CD4-positive, CD25-positive, alpha-beta regulatory T cell (primary cell): Measurements from ENCODE around the gene MKNK1. TPM values are rescaled to one million over a fixed set of nuclear protein-coding genes. Genes with fewer than 3 reads are reported as not detected.
A peak's percentile ranks its signal among the peaks of the same experiment; 100 is the strongest.

ENCODE experiments used
- ATAC-seq, 2 donors: fragments of 150-1000 bp; cut with Tn5 transposase; one replicate each; pipeline ENCODE4 v1.10.0; 2021; ENCODE audit warnings: low read depth in 2 of 2, moderate number of reproducible peaks in 2 of 2, moderate library complexity in 1 of 2
- DNase-seq, 3 donors: peaks; one replicate each; pipeline versions ENCODE4 v3.0.0 to v3.0.0-alpha.2; 2012 to 2022; ENCODE audit warnings: mixed read lengths in 1 of 3
- H3K27ac ChIP-seq: one replicate; pipeline ENCODE4 v1.7.0; 2013; ENCODE audit warnings: mild to moderate bottlenecking, low read length; ENCODE audit not compliant: insufficient read depth, poor library complexity, severe bottlenecking
- H3K27me3 ChIP-seq: one replicate; pipeline ENCODE4 v1.7.0; 2013; ENCODE audit warnings: low read length; ENCODE audit not compliant: control insufficient read depth, insufficient read depth
- H3K36me3 ChIP-seq: one replicate; pipeline ENCODE4 v1.7.0; 2013; ENCODE audit warnings: mild to moderate bottlenecking, low read length, moderate library complexity; ENCODE audit not compliant: control insufficient read depth, insufficient read depth
- H3K4me1 ChIP-seq: 2 replicates; pipeline ENCODE4 v1.7.0; 2013; ENCODE audit warnings: mild to moderate bottlenecking, low read length; ENCODE audit not compliant: insufficient read depth, control insufficient read depth, poor library complexity, severe bottlenecking
- H3K4me3 ChIP-seq: one replicate; pipeline ENCODE4 v1.7.0; 2013; ENCODE audit warnings: low read depth, mild to moderate bottlenecking, low read length, moderate library complexity
- H3K9me3 ChIP-seq, 2 experiments: 1 replicate in 1 of 2; 2 replicates in 1 of 2; pipeline ENCODE4 v1.7.0; 2013; ENCODE audit warnings: low read length in 2 of 2, mild to moderate bottlenecking in 1 of 2, moderate library complexity in 1 of 2; ENCODE audit not compliant: control insufficient read depth in 2 of 2
- H3K27ac Mint-ChIP-seq, 3 donors: one replicate each; pipeline ENCODE4 v1.8.0; 2020 to 2022; ENCODE audit warnings: mild to moderate bottlenecking in 3 of 3, mixed read lengths in 3 of 3, moderate library complexity in 2 of 3
- H3K27me3 Mint-ChIP-seq: one replicate; pipeline ENCODE4 v1.8.0; 2022; ENCODE audit warnings: mild to moderate bottlenecking, mixed read lengths
- H3K36me3 Mint-ChIP-seq: one replicate; pipeline ENCODE4 v1.8.0; 2020; ENCODE audit warnings: mixed read lengths
- H3K4me1 Mint-ChIP-seq, 4 donors: one replicate each; pipeline ENCODE4 v1.8.0; 2020 to 2022; ENCODE audit warnings: mixed read lengths in 4 of 4, mild to moderate bottlenecking in 1 of 4
- H3K4me3 Mint-ChIP-seq, 4 donors: one replicate each; pipeline ENCODE4 v1.8.0; 2020 to 2022; ENCODE audit warnings: mild to moderate bottlenecking in 4 of 4, mixed read lengths in 4 of 4, moderate library complexity in 3 of 4
- H3K9me3 Mint-ChIP-seq, 7 donors: one replicate each; pipeline ENCODE4 v1.8.0; 2020 to 2022; ENCODE audit warnings: mixed read lengths in 7 of 7, mild to moderate bottlenecking in 3 of 7, moderate library complexity in 2 of 7
- polyA plus RNA-seq, 4 donors: library from polyadenylated mRNA; unstranded; fragments of 300-500 nt; fragmentation: Illumina TruSeq; gene quantifications; one replicate each; pipeline ENCODE4 v1.2.3, GENCODE V29; 2021
- total RNA-seq: library from RNA; stranded (reverse); gene quantifications from one replicate; pipeline ENCODE4 v1.2.3, GENCODE V29; 2022

Gene MKNK1
- total and polyA plus RNA-seq, 5 donors from 2014 or later: 15.8 to 45.0 (median 16.8) TPM

- Mint-ChIP-seq H3K4me1 (peaks cover 0 to 2% (median under 1%) of the 10 kb centered on the region in 4 donors), H3K9me3 (peaks cover 0 to 1% (median 0%) of the 10 kb centered on the region in 7 donors), H3K27me3 (peaks cover 44% of the 10 kb centered on the region), H3K4me3 (no peak overlapping the region), H3K27ac (no peak overlapping the region), H3K36me3 (no peaks in the 10 kb centered on the region)
- DNase-seq (no peak), ATAC-seq (no peak)
- no peaks in the 10 kb centered on the region for H3K4me1 ChIP-seq
- H3K27ac ChIP-seq: no peak overlapping the region
- H3K36me3 ChIP-seq: no peaks in the 10 kb centered on the region
- no peaks in the 10 kb centered on the region for H3K27me3 ChIP-seq
- H3K4me3 ChIP-seq: no peak overlapping the region
- no peaks in the 10 kb centered on the region for H3K9me3 ChIP-seq
These were observed 90.5 kb downstream of the MKNK1 start for GRCh38 chr1:46513536-46513935.

- Histone ChIP-seq H3K4me1 (no peaks in the 10 kb centered on the region), H3K9me3 (no peaks in the 10 kb centered on the region), H3K27me3 (no peaks in the 10 kb centered on the region), H3K4me3 (no peak overlapping the region), H3K36me3 (no peaks in the 10 kb centered on the region), H3K27ac (no peak overlapping the region)
- Mint-ChIP-seq H3K4me3 (peak overlapping the region in 1 of 4 donors; percentile 77), H3K36me3 (no peaks in the 10 kb centered on the region), H3K9me3 (peaks cover 0 to 1% (median 0%) of the 10 kb centered on the region in 7 donors), H3K4me1 (peaks cover 0 to 2% (median under 1%) of the 10 kb centered on the region in 4 donors), H3K27me3 (peaks cover 43% of the 10 kb centered on the region), H3K27ac (no peak overlapping the region)
- DNase-seq (no peak), ATAC-seq (no peak)
These were observed 91.3 kb downstream of the MKNK1 start for GRCh38 chr1:46512792-46513190.

- peaks cover 0 to 2% (median under 1%) of the 10 kb centered on the region in 4 donors for H3K4me1 Mint-ChIP-seq
- no peaks in the 10 kb centered on the region for H3K9me3 ChIP-seq
- H3K27me3 ChIP-seq: no peaks in the 10 kb centered on the region
- no peak overlapping the region for H3K4me3 Mint-ChIP-seq
- no peaks in the 10 kb centered on the region for H3K36me3 Mint-ChIP-seq
- no peak for ATAC-seq
- peaks cover 0 to 1% (median 0%) of the 10 kb centered on the region in 7 donors for H3K9me3 Mint-ChIP-seq
- H3K27ac ChIP-seq: no peak overlapping the region
- no peak for DNase-seq
- no peaks in the 10 kb centered on the region for H3K36me3 ChIP-seq
- no peak overlapping the region for H3K4me3 ChIP-seq
- H3K27ac Mint-ChIP-seq: no peak overlapping the region
- no peaks in the 10 kb centered on the region for H3K4me1 ChIP-seq
- peaks cover 38% of the 10 kb centered on the region for H3K27me3 Mint-ChIP-seq
These were observed 91.8 kb downstream of the MKNK1 start for GRCh38 chr1:46512135-46512791.

- Histone ChIP-seq H3K27ac (no peak overlapping the region), H3K9me3 (no peaks in the 10 kb centered on the region), H3K4me3 (no peak overlapping the region), H3K4me1 (no peaks in the 10 kb centered on the region), H3K27me3 (no peaks in the 10 kb centered on the region), H3K36me3 (no peaks in the 10 kb centered on the region)
- DNase-seq (no peak), ATAC-seq (no peak)
- H3K36me3 Mint-ChIP-seq: no peaks in the 10 kb centered on the region
- peaks cover 0 to 1% (median 0%) of the 10 kb centered on the region in 7 donors for H3K9me3 Mint-ChIP-seq
- H3K4me1 Mint-ChIP-seq: no peaks in the 10 kb centered on the region
- no peak overlapping the region for H3K4me3 Mint-ChIP-seq
- peaks cover 28% of the 10 kb centered on the region for H3K27me3 Mint-ChIP-seq
- no peak overlapping the region for H3K27ac Mint-ChIP-seq
These were observed 93.1 kb downstream of the MKNK1 start for GRCh38 chr1:46510998-46511365.

- Mint-ChIP-seq H3K27me3 (peaks cover 25% of the 10 kb centered on the region), H3K27ac (no peak overlapping the region), H3K4me1 (no peaks in the 10 kb centered on the region), H3K9me3 (peaks cover 0 to 1% (median 0%) of the 10 kb centered on the region in 7 donors), H3K36me3 (no peaks in the 10 kb centered on the region), H3K4me3 (no peak overlapping the region)
- no peaks in the 10 kb centered on the region for H3K9me3 ChIP-seq
- DNase-seq (no peak), ATAC-seq (no peak)
- no peak overlapping the region for H3K27ac ChIP-seq
- no peaks in the 10 kb centered on the region for H3K36me3 ChIP-seq
- no peaks in the 10 kb centered on the region for H3K4me1 ChIP-seq
- no peaks in the 10 kb centered on the region for H3K27me3 ChIP-seq
- no peak overlapping the region for H3K4me3 ChIP-seq
These were observed 93.6 kb downstream of the MKNK1 start for GRCh38 chr1:46510341-46510997.

- H3K4me1 Mint-ChIP-seq: no peaks in the 10 kb centered on the region
- no peak overlapping the region for H3K27ac Mint-ChIP-seq
- Histone ChIP-seq H3K4me1 (no peaks in the 10 kb centered on the region), H3K36me3 (no peaks in the 10 kb centered on the region), H3K27me3 (peaks cover 1% of the 10 kb centered on the region), H3K4me3 (no peak overlapping the region), H3K9me3 (no peaks in the 10 kb centered on the region), H3K27ac (no peak overlapping the region)
- no peaks in the 10 kb centered on the region for H3K36me3 Mint-ChIP-seq
- ATAC-seq (no peak), DNase-seq (no peak)
- H3K27me3 Mint-ChIP-seq: peaks cover 20% of the 10 kb centered on the region
- no peaks in the 10 kb centered on the region for H3K9me3 Mint-ChIP-seq
- no peak overlapping the region for H3K4me3 Mint-ChIP-seq
These were observed 95.3 kb downstream of the MKNK1 start for GRCh38 chr1:46508757-46509156.

Other genes with a start within 250 kb of the MKNK1 start
- 7.3 TPM for gene FAAH, start 210.0 kb downstream of the MKNK1 start, total RNA-seq
- gene FAAH, start 210.0 kb downstream of the MKNK1 start, polyA plus RNA-seq: 1 to 10 TPM in 3 of 4 donors, under 1 TPM in 1; 0.86 to 2.2 (median 1.6) TPM
- gene DMBX1, start 114.4 kb downstream of the MKNK1 start, total RNA-seq: not detected
- gene DMBX1, start 114.4 kb downstream of the MKNK1 start, polyA plus RNA-seq: not detected
- gene KNCN, start 52.6 kb downstream of the MKNK1 start, total RNA-seq: not detected
- gene KNCN, start 52.6 kb downstream of the MKNK1 start, polyA plus RNA-seq: not detected
- gene MOB3C, start 12.5 kb upstream of the MKNK1 start, total RNA-seq: 13.6 TPM
- 10 to 100 TPM in 2 of 4 donors, 1 to 10 TPM in 2; 6.4 to 16.0 (median 10.0) TPM for gene MOB3C, start 12.5 kb upstream of the MKNK1 start, polyA plus RNA-seq
- gene ATPAF1, start 64.1 kb upstream of the MKNK1 start, total RNA-seq: 22.5 TPM
- gene ATPAF1, start 64.1 kb upstream of the MKNK1 start, polyA plus RNA-seq: 10 to 100 TPM; 74.7 to 89.3 (median 80.8) TPM
- not detected for gene TEX38, start 67.6 kb upstream of the MKNK1 start, total RNA-seq
- not detected for gene TEX38, start 67.6 kb upstream of the MKNK1 start, polyA plus RNA-seq
- 83.3 TPM for gene EFCAB14, start 114.8 kb upstream of the MKNK1 start, total RNA-seq
- gene EFCAB14, start 114.8 kb upstream of the MKNK1 start, polyA plus RNA-seq: 10 to 100 TPM; 81.2 to 88.9 (median 85.3) TPM
- gene CYP4B1, start 194.8 kb upstream of the MKNK1 start, total RNA-seq: not detected
- gene CYP4B1, start 194.8 kb upstream of the MKNK1 start, polyA plus RNA-seq: not detected